ENCODE results near the gene CHRD.

The CHRD gene

GRCh38 chr3:184384342-184384741 is 4.5 kb downstream of the CHRD start:
- no peak for DNase-seq

- DNase-seq, result no peak
Observed at GRCh38 chr3:184384856-184385422, 5.1 kb downstream of the CHRD start.

GRCh38 chr3:184386047-184386806 is 6.4 kb downstream of the CHRD start:
- no peak for DNase-seq

- DNase-seq, result no peak
Observed at GRCh38 chr3:184387174-184387714, 7.4 kb downstream of the CHRD start.

- DNase-seq, result no peak
Observed at GRCh38 chr3:184388164-184388935, 8.5 kb downstream of the CHRD start.

- no peak for DNase-seq
Observed at GRCh38 chr3:184388936-184389230, 9.0 kb downstream of the CHRD start.

- DNase-seq, result no peak
Observed at GRCh38 chr3:184389384-184389783, 9.5 kb downstream of the CHRD start.

GRCh38 chr3:184389935-184390528 is 10.2 kb downstream of the CHRD start:
- DNase-seq, result no peak

- DNase-seq, result no peak
Observed at GRCh38 chr3:184391266-184391665, 11.4 kb downstream of the CHRD start.

- no peak for DNase-seq
Observed at GRCh38 chr3:184395320-184395660, 15.4 kb downstream of the CHRD start.

- no peak for DNase-seq
Observed at GRCh38 chr3:184399410-184399809, 19.6 kb downstream of the CHRD start.

GRCh38 chr3:184405075-184406030 is 25.5 kb downstream of the CHRD start:
- DNase-seq, result no peak

- DNase-seq, result no peak
Observed at GRCh38 chr3:184409331-184409926, 29.6 kb downstream of the CHRD start.

GRCh38 chr3:184409946-184410500 is 30.2 kb downstream of the CHRD start:
- no peak for DNase-seq

- no peak for DNase-seq
Observed at GRCh38 chr3:184414418-184415202, 34.8 kb downstream of the CHRD start.

GRCh38 chr3:184415203-184415490 is 35.3 kb downstream of the CHRD start:
- DNase-seq, result no peak

- DNase-seq, result peak; percentile 56 to 65
Observed at GRCh38 chr3:184417619-184418327, 37.9 kb downstream of the CHRD start.

GRCh38 chr3:184419171-184419570 is 39.3 kb downstream of the CHRD start:
- no peak for DNase-seq

GRCh38 chr3:184423561-184423960 is 43.7 kb downstream of the CHRD start:
- no peak for DNase-seq

- no peak for DNase-seq
Observed at GRCh38 chr3:184426691-184427141, 46.9 kb downstream of the CHRD start.

Data from activated CD4-positive, alpha-beta T cell treated with anti-CD3 and anti-CD28 coated beads for 4 hours (primary cell).